D341Med (cell line): ENCODE data around the gene GNG7.
A peak's percentile ranks its signal among the peaks of the same experiment; 100 is the strongest.
"Not testable (repeated sequence)": the region's sequence is repeated elsewhere in the genome, so short reads cannot be mapped to it uniquely, and the experiment has no call there.

Experiments used
- DNase-seq: peaks from one replicate; pipeline ENCODE4 v3.0.0; 2012; ENCODE audit warnings: low spot score

GNG7 gene

GRCh38 chr19:2533686-2534422, 168.6 kb downstream of the GNG7 start:
- DNase-seq = no peak

GRCh38 chr19:2533072-2533425, 169.4 kb downstream of the GNG7 start:
- DNase-seq = no peak

GRCh38 chr19:2532252-2533071, 170.0 kb downstream of the GNG7 start:
- no peak for DNase-seq

- DNase-seq = not testable (repeated sequence)
Measured at GRCh38 chr19:2529942-2530341, 172.6 kb downstream of the GNG7 start.

GRCh38 chr19:2529473-2529918, 173.0 kb downstream of the GNG7 start:
- peak; percentile 23 for DNase-seq

- peak; percentile 13 for DNase-seq
Measured at GRCh38 chr19:2528675-2529101, 173.8 kb downstream of the GNG7 start.

GRCh38 chr19:2527686-2528085, 174.8 kb downstream of the GNG7 start:
- DNase-seq = peak; percentile 11

GRCh38 chr19:2527171-2527570, 175.3 kb downstream of the GNG7 start:
- peak; percentile 24 for DNase-seq

- DNase-seq = peak; percentile 41
Measured at GRCh38 chr19:2524840-2525723, 177.4 kb downstream of the GNG7 start.

GRCh38 chr19:2524361-2524839, 178.1 kb downstream of the GNG7 start:
- no peak for DNase-seq

GRCh38 chr19:2523630-2524311, 178.7 kb downstream of the GNG7 start:
- DNase-seq = peak; percentile 42

GRCh38 chr19:2519482-2519881, 183.0 kb downstream of the GNG7 start:
- DNase-seq = no peak

- not testable (repeated sequence) for DNase-seq
Measured at GRCh38 chr19:2518856-2519255, 183.6 kb downstream of the GNG7 start.

GRCh38 chr19:2517881-2518601, 184.5 kb downstream of the GNG7 start:
- no peak for DNase-seq

GRCh38 chr19:2516727-2517126, 185.8 kb downstream of the GNG7 start:
- DNase-seq = no peak

- DNase-seq = no peak
Measured at GRCh38 chr19:2514981-2515518, 187.4 kb downstream of the GNG7 start.

GRCh38 chr19:2512523-2513431, 189.7 kb downstream of the GNG7 start:
- DNase-seq = peak; percentile 34

GRCh38 chr19:2511991-2512390, 190.5 kb downstream of the GNG7 start:
- peak; percentile 14 for DNase-seq

GRCh38 chr19:2511570-2511969, 190.9 kb downstream of the GNG7 start:
- DNase-seq = peak; percentile 12
